Psoas muscle (tissue), 8 donors: Measurements from ENCODE around the gene CHI3L1. TPM values are rescaled to one million over a fixed set of nuclear protein-coding genes. Genes with fewer than 3 reads are reported as not detected.
A peak's percentile ranks its signal among the peaks of the same experiment; 100 is the strongest.

ENCODE experiments used
- ATAC-seq, 4 donors: fragments of 200-7000 bp; cut with Tn5 transposase; one replicate each; pipeline ENCODE4 v1.9.1; 2020; ENCODE audit warnings: moderate library complexity in 3 of 4, mild to moderate bottlenecking in 2 of 4
- DNase-seq, 2 donors: peaks; one replicate each; pipeline ENCODE4 v3.0.0-alpha.2; 2020
- H3K27ac ChIP-seq: fragments of 200-600 bp; one replicate; pipeline ENCODE4 v1.8.0; 2022
- H3K27me3 ChIP-seq, 3 donors: fragments of 200-600 bp in 1 of 3; one replicate each; pipeline versions ENCODE4 v1.6.1 to v1.8.0; 2013 to 2022; ENCODE audit warnings: low read length in 2 of 3, mild to moderate bottlenecking in 2 of 3, moderate library complexity in 1 of 3; ENCODE audit not compliant: insufficient read depth in 3 of 3
- H3K36me3 ChIP-seq, 2 donors: fragments of 200-600 bp in 1 of 2; one replicate each; pipeline versions ENCODE4 v1.6.1 to v1.8.0; 2013 to 2022; ENCODE audit warnings: low read depth in 1 of 2, mild to moderate bottlenecking in 1 of 2, moderate library complexity in 1 of 2; ENCODE audit not compliant: insufficient read depth in 1 of 2
- H3K4me1 ChIP-seq: fragments of 200-600 bp; one replicate; pipeline ENCODE4 v1.8.0; 2022
- H3K4me3 ChIP-seq: fragments of 200-600 bp; one replicate; pipeline ENCODE4 v1.8.0; 2022; ENCODE audit warnings: mild to moderate bottlenecking
- H3K9me3 ChIP-seq: fragments of 200-600 bp; one replicate; pipeline ENCODE4 v1.8.0; 2022
- CTCF ChIP-seq: fragments of 200-600 bp; IDR thresholded peaks from one replicate; pipeline ENCODE4 v1.8.0; 2022; ENCODE audit warnings: antibody characterized with exemption
- WGBS, 3 donors: extraction: QIAGEN DNeasy Blood & Tissue Kit; methylation state at CpG; one replicate each; pipeline versions ENCODE4 v1.1.6 to v1.1.7; 2013; 5-methylcytosine and 5-hydroxymethylcytosine counted together
- intact Hi-C, 2 donors: fragments of 100-400 bp; cut with DNase I; formaldehyde crosslinking; loops; one replicate each; pipeline versions ENCODE4 v1.11.0 to v1.14.2; 2022
- polyA plus RNA-seq, 3 donors: library from polyadenylated mRNA; stranded (reverse); fragments of 200-250 nt; gene quantifications; one replicate each; pipeline ENCODE4 v1.2.3, GENCODE V29; 2013
- total RNA-seq, 4 donors: library from RNA; stranded (reverse); fragmentation: NEBNext Ultra II Directional in 2 of 4; extraction: Animal tissue kit (Norgen Biotek cat#: 25700) in 2 of 4; gene quantifications; one replicate each; pipeline versions ENCODE4 v1.2.1 to v1.2.4, GENCODE V29; 2021 to 2023
- donor health status: healthy with polysubstance abuse.
- donor health status: DM: no; HTN: no; CAD: no; lungs with moderate emphysema.
- donor health status: Bipolar disorder and iron deficiency.
- donor health status: healthy.
- donor health status: DM: yes; HTN: yes; CAD: no.
- donor health status: DM: no; HTN: no; CAD: no.
- donor health status: DM: no; HTN: no; CAD: no.
- donor health status: DM: yes; HTN: yes; CAD: no.

Gene CHI3L1
- total and polyA plus RNA-seq, 7 donors: 1.7 to 156 (median 9.9) TPM

DNA sequence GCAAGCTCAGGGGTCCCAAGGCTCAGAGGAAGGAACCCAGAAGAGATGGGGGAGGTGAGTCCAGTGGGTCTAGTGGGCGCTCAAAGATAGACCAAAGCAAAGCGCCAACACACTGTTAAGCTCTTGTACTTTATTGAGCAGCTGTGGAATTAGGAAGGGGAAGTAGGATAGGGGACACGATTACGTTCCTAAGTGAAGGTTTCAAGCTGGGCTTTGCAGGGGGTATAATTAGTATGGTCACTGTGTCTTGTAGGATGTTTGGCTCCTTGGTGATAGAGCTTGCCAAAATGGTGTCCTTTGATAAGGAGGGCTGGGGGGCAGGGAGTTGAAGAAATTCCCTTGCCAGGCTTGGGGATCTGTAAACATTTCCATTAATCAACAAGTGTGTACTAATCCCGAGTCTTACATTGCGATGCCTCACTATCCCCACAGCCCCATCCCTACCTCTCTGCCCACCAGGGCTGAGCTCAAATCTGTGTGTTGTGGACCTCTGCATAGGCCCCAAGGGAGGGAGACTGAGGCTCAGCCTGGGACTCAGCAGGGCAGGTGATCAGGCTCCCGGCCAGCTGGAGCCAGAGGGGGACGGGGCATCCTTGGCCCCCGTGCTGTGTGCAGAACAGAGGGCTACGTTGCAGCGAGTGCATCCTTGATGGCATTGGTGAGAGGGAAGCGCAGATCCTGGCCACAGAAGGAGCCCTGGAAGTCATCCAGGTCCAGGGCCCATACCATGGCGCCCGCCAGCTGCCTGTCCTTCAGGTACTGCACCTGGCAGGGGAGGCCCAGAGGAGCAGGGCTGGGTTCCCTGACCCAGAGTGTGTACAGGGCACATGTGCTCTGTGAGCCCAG, 7.5 kb downstream of the CHI3L1 start:
- Histone ChIP-seq H3K27ac (peak overlapping the region; percentile 89), H3K27me3 (no peaks in the 10 kb centered on the region), H3K4me3 (no peak overlapping the region), H3K9me3 (no peaks in the 10 kb centered on the region), H3K36me3 (no peaks in the 10 kb centered on the region), H3K4me1 (peaks cover 44% of the 10 kb centered on the region)
- DNase-seq: no peak
- intact Hi-C loops: loop anchor here in 1 of 2 donors (5.0 kb wide), 1 partner anchor 88 kb away; no protein-coding TSS in a partner anchor
- no peak for TF ChIP-seq CTCF
- ATAC-seq: no peak
- WGBS, 3 donors: 93 to 95% (median 94%) methylated on average over 14 of the region's 14 CpGs

DNA sequence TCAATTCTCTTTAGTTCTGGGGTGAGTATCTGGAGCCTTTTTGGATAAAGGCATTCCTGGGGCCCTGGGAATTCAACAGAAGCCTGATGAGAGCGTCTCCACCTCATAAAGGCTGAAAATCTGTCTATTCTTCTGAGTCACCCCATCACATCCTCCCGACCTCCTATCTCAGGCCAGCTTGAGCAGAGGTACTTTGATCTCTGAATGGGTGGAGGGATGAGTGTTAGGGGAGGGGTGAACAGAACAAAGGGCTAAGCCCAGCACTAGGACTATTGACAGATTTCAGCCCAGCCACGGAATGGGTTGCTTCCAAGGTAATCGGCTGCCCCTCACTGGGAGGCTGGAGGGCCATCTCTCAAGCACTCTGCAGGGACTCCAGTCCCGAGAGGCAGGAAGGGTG, 8.4 kb downstream of the CHI3L1 start:
- WGBS, 3 donors: 68 to 78% (median 73%) methylated on average over 5 of the region's 5 CpGs
- H3K9me3 ChIP-seq: no peaks in the 10 kb centered on the region
- no peak overlapping the region for H3K4me3 ChIP-seq
- no peak for DNase-seq
- H3K27me3 ChIP-seq: no peaks in the 10 kb centered on the region
- TF ChIP-seq CTCF: no peak
- H3K36me3 ChIP-seq: no peaks in the 10 kb centered on the region
- intact Hi-C loops: loop anchor here in 1 of 2 donors (5.0 kb wide), 1 partner anchor 89 kb away; no protein-coding TSS in a partner anchor
- peaks cover 54% of the 10 kb centered on the region for H3K4me1 ChIP-seq
- H3K27ac ChIP-seq: peak overlapping the region; percentile 89
- ATAC-seq: no peak

GRCh38 chr1:203177470-203178039, 8.9 kb downstream of the CHI3L1 start:
- peak; percentile 69 to 85 for DNase-seq
- intact Hi-C loops: loop anchor here in 1 of 2 donors (5.0 kb wide), 1 partner anchor 90 kb away; no protein-coding TSS in a partner anchor
- TF ChIP-seq CTCF: no peak
- 33 to 59% (median 38%) methylated on average over 9 of the region's 9 CpGs for WGBS, 3 donors
- Histone ChIP-seq H3K4me1 (peaks cover 56% of the 10 kb centered on the region), H3K4me3 (no peak overlapping the region), H3K27ac (peak overlapping the region; percentile 89), H3K9me3 (no peaks in the 10 kb centered on the region), H3K27me3 (no peaks in the 10 kb centered on the region), H3K36me3 (no peaks in the 10 kb centered on the region)
- ATAC-seq: peak; percentile 67 to 76 (median 74)

GRCh38 chr1:203177036-203177405, 9.5 kb downstream of the CHI3L1 start:
- no peaks in the 10 kb centered on the region for H3K27me3 ChIP-seq
- H3K4me3 ChIP-seq: no peak overlapping the region
- H3K36me3 ChIP-seq: no peaks in the 10 kb centered on the region
- ATAC-seq (no peak), DNase-seq (no peak)
- H3K9me3 ChIP-seq: no peaks in the 10 kb centered on the region
- no peak for TF ChIP-seq CTCF
- 91 to 95% (median 94%) methylated on average over 6 of the region's 6 CpGs for WGBS, 3 donors
- intact Hi-C loops: loop anchor here in 1 of 2 donors (5.0 kb wide), 1 partner anchor 90 kb away; no protein-coding TSS in a partner anchor
- H3K27ac ChIP-seq: peak overlapping the region; percentile 89
- peaks cover 59% of the 10 kb centered on the region for H3K4me1 ChIP-seq
